ENCODE data around the gene TRPM6.

DNA sequence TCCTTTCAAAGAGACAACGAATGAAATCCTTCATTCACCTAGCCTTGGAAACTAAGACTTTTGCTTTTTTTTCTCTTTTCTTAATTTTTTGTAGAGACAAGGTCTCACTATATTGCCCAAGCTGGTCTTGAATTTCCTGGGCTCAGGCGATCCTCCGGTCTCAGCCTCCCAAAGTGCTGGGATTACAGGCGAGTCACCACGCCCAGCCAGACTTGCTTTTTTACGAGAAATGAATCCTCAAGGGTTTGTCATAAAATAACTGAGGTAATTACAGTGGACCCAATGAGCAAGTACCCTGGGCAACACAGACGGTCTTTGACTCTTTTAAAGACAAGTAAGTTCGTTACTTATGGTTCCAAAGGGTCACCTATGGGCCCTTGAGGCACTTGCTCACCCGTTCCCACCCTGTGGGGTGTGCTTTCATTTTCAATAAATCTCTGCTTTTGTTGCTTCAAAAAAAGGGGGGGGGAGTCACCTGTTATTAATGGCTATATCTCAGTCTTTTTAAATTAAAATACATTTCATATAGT lies 70.4 kb downstream of the TRPM6 start:
- TF ChIP-seq, protein P1, sequence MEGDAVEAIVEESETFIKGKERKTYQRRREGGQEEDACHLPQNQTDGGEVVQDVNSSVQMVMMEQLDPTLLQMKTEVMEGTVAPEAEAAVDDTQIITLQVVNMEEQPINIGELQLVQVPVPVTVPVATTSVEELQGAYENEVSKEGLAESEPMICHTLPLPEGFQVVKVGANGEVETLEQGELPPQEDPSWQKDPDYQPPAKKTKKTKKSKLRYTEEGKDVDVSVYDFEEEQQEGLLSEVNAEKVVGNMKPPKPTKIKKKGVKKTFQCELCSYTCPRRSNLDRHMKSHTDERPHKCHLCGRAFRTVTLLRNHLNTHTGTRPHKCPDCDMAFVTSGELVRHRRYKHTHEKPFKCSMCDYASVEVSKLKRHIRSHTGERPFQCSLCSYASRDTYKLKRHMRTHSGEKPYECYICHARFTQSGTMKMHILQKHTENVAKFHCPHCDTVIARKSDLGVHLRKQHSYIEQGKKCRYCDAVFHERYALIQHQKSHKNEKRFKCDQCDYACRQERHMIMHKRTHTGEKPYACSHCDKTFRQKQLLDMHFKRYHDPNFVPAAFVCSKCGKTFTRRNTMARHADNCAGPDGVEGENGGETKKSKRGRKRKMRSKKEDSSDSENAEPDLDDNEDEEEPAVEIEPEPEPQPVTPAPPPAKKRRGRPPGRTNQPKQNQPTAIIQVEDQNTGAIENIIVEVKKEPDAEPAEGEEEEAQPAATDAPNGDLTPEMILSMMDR (IDR thresholded peaks at IDR 0.05) = no peak
- TF ChIP-seq POLR2A (IDR thresholded peaks at IDR 0.05) (no peak), POLR2AphosphoS5 (IDR thresholded peaks at IDR 0.05) (no peak), EP300 (IDR thresholded peaks at IDR 0.05) (no peak)

Data from stomach (tissue), 4 donors.